Kidney tubule cell (primary cell): ENCODE measurements around the gene PTPN7.
A peak's percentile ranks its signal among the peaks of the same experiment; 100 is the strongest.
"Not testable (repeated sequence)": the region's sequence is repeated elsewhere in the genome, so short reads cannot be mapped to it uniquely, and the experiment has no call there.

Experiments used
- DNase-seq: peaks from one replicate; pipeline ENCODE4 v3.0.0-alpha.2; 2018; ENCODE audit warnings: low spot score

The PTPN7 gene

GRCh38 chr1:202160377-202160940 lies at the start of gene PTPN7:
PTPN7 (minus strand) TSS chr1:202160602; CDS start chr1:202159402, 1,200 bp downstream.
- DNase-seq = no peak

DNA sequence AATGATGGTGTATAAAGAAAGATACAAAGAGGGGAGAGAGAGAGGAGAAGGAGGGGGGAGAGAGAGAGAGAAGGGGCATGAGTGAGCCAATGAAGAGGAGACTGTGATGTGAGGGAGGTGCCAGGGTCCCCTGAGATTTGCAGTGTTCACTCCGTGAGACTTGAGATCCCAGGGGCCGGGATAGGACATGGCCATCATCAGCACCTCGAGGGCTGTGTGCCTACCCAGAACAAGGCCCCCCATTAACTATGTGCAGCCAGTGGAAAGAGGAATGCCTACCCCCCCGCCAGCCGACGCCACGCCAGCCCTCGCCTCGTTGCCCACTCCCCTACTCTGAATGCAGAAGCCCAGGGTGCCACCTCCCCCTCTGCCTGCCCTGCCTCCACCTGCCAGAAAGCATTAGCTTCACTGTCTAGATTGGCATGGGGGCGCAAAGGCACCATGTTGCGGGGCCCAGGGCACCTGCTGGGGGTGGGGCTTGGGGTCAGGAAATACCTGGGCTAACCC lies 48.0 kb upstream of the PTPN7 start:
- no peak for DNase-seq

- DNase-seq = peak; percentile 28
Observed at GRCh38 chr1:202207292-202207691, 46.9 kb upstream of the PTPN7 start.

DNA sequence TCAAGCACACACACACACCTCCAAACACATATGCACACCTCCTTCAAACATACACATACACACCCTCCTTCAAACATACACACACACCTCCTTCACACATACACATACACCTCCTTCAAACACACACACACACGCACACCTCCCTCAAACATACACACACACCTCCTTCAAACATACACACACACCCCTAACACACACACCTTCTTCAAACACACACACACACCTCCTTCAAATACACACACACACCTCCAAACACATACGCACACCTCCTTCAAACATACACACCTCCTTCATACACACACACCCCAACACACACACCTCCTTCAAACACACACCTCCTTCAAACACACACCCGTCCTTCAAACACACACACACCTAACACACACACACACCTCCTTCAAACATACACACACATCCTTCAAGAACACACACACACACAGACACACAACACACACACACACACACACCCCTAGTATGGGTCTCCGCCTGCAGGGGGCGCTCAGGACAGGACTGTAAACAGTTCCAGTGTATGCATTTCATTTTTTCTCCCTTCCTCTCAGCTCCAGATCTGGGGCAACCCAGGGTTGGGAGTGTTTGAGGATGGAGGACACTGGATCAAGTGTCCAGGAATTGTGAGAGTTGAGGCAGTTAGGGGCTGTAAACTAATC lies 45.3 kb upstream of the PTPN7 start:
- no peak for DNase-seq

GRCh38 chr1:202204065-202204464 lies 43.7 kb upstream of the PTPN7 start:
- DNase-seq = no peak

DNA sequence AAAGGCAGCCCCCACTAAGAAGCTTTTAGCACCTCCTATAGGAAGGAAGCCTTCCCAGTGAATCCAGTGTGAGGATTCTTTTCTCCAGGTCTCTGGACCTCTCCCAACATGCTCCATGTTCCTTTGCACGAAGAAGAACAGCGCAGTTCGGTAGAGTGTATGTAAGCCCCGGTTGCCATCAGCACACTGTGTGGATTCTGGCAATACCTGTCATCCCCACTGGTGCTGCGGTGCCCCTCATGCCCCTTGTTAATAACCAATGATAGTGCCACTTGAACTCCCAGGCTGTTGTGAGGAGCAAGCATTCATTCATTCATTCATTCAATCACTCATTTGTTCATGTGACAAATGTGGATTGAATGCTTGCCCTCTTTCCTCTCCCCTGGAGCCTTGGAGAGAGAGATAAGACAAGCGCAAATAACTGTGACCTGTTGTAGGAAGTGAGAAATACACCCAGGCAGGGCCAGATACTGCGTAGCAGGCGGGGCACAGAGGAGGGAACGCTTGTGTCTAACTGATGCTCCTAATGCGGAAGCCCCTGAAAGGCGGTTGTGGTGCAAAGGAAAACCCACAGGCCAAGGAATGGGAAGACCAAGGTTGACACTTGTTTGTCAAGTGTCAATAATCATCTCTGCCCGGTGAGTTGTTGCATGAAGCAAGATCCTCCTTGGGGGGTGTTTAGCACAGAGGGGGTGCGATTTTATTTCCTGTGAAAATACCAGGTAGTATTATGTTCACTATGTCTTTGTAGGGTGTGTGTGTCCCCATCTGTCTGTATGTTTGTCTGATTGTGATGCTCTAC lies 43.0 kb upstream of the PTPN7 start:
- no peak for DNase-seq

GRCh38 chr1:202202500-202203168 lies 42.2 kb upstream of the PTPN7 start:
- no peak for DNase-seq

DNA sequence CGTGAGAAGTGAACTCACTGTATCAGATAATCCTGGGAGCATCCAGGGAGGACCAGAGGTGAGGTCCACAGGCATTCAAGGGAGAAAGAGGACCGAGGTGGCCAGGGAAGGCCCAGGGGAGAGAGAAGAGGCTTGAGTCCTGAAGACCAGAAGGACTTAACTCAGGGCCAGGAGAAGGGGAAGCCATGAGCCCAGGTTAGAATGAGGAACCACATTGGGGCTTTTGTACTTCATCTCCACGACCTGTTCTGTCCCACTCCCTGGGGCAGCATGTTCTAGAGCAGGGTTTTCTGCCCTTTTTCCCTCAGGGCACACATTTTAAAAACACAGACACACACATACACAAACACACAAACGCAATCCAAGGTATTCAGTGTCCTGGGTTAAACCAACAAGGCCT lies 41.6 kb upstream of the PTPN7 start:
- no peak for DNase-seq

- DNase-seq = no peak
Observed at GRCh38 chr1:202201266-202201665, 40.9 kb upstream of the PTPN7 start.

DNA sequence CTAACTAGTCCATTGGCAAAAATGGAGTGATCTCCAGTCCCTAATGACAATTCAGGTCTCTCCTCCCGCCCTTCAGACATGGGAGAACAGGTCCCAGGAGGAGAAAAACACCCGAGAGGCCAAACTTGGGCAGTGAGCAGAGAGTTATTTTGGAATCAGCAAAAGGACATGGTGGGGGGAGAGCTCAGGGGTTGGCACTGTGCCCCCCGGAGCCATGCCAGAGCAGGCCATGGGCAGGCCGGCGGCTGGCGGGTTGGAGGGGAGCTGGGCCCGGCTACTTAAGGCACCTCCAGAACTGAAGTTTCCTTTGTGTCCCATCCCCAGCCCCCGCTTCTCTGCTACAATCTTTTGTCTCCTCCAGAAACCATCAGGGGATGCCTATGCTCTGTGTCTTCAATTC lies 40.3 kb upstream of the PTPN7 start:
- no peak for DNase-seq

- DNase-seq = peak; percentile 71
Observed at GRCh38 chr1:202200112-202200548, 39.7 kb upstream of the PTPN7 start.

GRCh38 chr1:202199040-202199889 lies 38.9 kb upstream of the PTPN7 start:
- DNase-seq = no peak

DNA sequence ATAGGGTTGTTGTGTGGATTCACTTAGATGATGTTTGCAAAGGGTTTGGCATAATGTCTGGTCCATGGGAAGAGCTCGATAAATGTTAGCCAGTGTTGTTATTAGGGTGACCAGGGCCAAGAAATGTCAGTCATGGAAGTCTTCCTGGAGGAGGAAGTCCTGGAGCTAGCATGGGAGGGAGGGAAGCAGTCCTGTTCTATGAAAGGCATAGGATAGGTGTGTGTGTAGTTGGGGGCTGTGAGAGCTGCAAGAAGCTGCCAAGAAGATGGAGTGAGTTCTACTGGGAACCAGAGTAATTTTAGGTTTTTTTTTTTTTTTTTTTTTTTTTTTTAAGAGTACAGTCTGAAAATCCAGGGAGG lies 37.9 kb upstream of the PTPN7 start:
- no peak for DNase-seq

DNA sequence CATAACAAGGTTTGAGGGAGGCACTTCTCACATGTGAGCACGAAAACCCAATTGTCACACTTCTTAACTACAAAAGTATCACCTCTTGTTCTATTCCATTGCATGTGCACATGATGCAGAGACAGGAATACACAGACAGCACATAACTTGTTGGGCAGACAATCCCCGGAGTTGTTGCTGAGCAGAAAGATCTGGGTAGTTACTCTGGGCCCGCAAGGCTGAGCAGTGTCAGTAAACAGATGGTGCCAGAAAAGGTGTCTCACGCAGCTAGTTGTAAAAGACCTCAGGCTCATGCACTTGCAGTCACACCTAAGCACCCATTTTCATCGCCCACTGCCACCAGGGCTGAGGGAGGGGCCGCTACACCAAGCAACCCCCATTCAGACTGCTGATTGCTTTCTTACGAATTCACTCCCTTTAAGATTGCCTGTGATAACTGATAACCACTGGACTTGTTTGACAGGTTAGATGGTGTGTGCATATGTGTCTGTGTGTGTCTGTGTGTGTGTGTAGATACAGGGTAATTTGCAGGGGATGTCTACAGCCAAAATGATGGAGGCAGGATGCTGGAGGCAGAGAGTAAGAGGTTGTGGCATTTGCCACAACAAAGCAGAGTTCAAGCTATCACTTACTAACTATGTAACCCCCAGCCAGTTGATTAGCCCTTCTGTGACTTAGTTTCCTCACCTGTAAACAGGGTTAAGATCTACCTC lies 37.4 kb upstream of the PTPN7 start:
- DNase-seq = no peak

GRCh38 chr1:202194328-202194648 lies 33.9 kb upstream of the PTPN7 start:
- DNase-seq = no peak

GRCh38 chr1:202193614-202194327 lies 33.4 kb upstream of the PTPN7 start, which contains the start of gene LGR6:
LGR6 (plus strand) TSS chr1:202193799; CDS start chr1:202193990, 191 bp downstream.
- DNase-seq = no peak

DNA sequence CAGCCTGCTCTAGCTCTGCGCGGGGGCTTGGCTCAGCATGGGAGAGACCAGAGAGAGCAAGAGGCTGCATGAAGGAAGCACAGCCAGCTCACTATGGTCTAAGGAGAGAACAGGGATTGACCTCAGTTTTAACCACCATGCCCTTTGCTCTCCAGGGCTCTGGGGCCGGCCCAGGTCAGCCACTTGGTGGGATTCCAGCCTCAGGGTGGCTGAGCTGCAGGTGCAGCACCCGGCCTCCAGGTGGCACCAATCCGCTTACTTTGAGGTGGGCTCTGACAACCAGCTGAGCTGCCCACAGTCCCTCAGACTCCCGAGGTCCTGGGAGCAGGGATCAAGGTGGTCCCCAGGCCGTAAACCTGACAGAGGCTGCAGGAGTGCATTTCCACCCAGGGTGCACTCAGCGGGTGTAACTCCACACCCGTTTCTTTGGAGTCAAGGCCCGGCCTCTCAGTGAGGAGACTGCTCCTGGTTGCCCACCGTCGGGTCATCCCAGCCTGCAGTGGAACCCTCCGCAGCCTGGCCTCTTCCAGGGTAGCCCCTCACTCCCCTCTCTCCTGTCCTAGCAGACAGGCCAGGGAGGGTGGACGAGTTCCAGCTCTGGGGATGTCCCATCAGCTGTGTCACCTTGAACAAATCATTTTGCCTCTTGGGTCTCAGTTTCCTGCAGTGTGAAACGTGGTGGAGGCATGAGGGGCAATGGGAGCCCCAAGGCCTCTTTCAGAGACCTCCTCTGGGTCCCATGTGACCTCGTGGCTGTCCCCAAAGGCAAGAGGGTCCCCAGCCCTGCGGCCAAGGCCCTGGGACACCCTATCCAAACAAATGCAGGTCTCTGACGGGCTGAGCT lies 32.6 kb upstream of the PTPN7 start:
- DNase-seq = peak; percentile 57

- not testable (repeated sequence) for DNase-seq
Observed at GRCh38 chr1:202191391-202191790, 31.0 kb upstream of the PTPN7 start.
